CD4-positive, alpha-beta T cell treated with Interleukin-15 for 4 hours (primary cell): ENCODE measurements around the gene IGLL1.
"Not testable (repeated sequence)": the region's sequence is repeated elsewhere in the genome, so short reads cannot be mapped to it uniquely, and the experiment has no call there.

Experiments
- DNase-seq: peaks from one replicate; pipeline ENCODE4 v3.0.0-alpha.2; 2020; ENCODE audit warnings: low spot score

Gene IGLL1

DNA sequence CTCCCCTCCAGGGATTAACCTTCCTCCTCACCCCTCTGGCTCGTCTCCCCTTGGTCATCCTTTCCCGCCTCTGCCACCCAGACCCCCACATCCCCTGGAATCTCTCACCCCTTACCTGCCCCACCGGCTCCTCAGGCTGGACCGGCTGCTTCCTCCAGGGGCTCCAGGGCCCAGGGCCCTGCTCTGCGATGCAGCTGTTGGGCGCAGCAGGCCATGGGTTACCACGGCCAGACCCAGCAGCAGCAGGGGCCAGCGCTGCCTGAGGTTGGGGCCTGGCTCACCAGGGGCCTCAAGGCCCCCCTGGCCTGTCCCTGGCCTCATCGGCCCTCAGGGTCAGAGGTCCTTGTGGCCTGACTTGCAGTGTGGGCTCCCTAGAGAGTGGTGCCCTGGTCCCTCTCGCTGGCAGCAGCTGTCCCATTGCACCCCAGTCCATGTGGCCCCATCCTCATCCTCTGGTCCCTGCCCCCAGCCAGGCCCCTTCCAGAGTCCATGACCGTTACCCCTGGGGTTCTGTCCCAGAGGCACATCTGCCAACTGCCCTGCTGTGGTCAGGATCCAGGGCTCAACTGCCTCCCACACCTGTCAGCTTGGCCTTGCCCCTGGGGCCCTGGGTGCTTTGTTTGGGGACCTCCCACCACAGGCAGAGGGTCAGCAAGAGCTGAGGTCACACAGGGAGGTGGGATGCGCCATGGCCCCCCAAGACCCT, at the start of gene IGLL1:
Gene IGLL1 (minus strand): TSS at position 421 of the 706 bp plus-strand sequence. CDS start 100 bp downstream, at position 321.
- no peak for DNase-seq

DNA sequence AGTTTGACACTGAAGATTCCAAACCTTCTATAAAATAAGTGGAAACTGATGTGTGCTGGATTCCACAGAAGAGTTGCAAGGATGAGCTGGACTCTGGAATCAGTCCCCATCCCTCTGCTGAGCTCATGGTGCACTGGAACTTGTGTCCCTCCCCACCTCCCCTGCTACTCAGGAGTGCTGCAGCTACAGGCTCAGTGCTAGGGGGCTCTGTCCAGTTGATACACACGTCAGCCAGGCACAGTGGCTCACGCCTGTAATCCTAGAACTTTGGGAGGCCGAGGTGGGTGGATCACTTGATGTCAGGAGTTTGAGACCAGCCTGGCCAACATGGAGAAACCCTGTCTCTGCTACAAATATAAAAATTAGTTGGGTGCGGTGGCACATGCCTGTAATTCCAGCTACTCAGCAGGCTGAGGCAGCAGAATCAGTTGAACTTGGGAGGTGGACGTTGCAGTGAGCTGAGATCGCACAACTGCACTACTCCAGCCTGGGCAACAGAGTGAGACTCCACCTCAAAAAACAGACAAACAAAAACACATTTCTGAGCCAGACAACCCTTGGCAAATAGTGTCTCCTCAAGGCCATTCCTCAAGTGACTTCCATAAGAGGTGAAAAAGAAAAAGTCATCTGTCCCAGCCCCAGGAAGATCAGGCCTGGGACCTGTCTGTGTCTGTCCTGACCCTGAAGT, 48.1 kb upstream of the IGLL1 start:
- DNase-seq: not testable (repeated sequence)

DNA sequence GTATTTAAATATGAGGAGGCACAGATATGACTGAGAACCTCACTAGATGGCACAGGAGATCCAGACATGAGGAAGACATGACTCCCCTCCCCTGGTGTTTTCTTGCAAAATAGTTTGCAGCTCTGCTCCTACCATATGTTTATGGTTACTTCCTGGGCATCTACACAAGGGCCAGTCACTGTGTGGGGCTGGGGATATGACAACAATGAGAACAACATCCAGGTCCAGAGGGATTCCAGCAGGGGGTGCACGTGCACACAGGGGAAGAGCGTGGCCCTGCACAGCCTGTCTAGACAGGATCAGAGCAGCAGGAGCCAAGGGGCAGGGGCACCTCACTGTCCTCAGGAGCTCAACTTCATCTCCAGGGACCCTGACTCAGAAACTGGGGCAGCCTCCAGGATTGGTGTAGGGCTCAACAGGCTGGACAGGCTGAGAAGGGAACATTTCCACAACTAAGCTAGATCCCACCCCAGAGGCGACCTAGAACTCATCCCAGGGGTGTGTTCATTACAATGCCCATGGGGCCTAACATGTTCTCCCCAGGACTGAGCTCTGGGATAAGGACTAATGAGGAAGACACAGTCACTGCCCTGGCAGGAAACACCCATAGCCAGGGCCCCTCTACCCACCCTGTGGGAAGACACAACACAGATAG, 47.4 kb upstream of the IGLL1 start:
- peak; percentile 54 for DNase-seq

GRCh38 chr22:23626286-23626975, 46.3 kb upstream of the IGLL1 start:
- no peak for DNase-seq

DNA sequence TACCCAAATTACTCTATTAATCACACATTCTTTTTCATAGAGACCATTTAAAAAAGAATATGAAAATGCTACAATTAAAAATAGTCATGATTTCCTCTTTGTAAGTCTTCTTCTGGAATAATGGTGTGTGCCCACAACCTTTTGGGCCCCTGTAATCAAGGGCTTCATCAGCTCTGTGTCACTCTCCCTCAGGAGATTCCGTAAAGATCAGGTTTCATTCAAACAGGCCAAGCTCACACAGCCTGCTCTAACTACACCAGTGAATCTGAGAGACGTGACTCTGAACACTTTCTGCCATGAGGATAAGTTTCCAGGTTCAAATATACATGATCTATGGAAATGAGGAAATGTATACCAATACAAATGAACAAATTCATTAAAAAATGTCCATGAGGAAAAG, 42.5 kb upstream of the IGLL1 start:
- DNase-seq: no peak

DNA sequence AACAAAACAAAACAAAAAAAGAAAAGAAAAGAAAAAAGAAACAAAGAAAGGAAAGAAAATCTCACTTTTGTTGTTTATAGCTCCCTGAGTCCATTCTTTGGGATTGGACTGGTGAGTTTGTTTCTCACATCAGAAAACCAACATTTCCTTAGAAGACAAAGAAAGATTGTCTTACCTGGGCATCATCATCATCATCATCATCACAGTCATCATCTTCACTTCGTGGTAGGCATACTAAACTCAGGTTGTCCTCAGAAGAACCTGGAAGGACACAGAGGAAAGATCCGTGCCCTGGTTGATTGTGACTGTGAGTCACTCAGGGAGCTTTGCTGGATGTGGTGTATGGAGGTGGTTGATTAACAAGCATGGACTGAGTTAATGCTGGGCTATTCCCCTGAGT, 41.8 kb upstream of the IGLL1 start:
- DNase-seq: not testable (repeated sequence)

- no peak for DNase-seq
These were observed 41.1 kb upstream of the IGLL1 start for GRCh38 chr22:23621082-23621780.

GRCh38 chr22:23613193-23613972, 33.3 kb upstream of the IGLL1 start:
- no peak for DNase-seq

GRCh38 chr22:23609983-23610781, 30.1 kb upstream of the IGLL1 start:
- no peak for DNase-seq

GRCh38 chr22:23608583-23608982, 28.5 kb upstream of the IGLL1 start:
- DNase-seq: no peak

GRCh38 chr22:23606204-23607131, 26.4 kb upstream of the IGLL1 start:
- DNase-seq: no peak

DNA sequence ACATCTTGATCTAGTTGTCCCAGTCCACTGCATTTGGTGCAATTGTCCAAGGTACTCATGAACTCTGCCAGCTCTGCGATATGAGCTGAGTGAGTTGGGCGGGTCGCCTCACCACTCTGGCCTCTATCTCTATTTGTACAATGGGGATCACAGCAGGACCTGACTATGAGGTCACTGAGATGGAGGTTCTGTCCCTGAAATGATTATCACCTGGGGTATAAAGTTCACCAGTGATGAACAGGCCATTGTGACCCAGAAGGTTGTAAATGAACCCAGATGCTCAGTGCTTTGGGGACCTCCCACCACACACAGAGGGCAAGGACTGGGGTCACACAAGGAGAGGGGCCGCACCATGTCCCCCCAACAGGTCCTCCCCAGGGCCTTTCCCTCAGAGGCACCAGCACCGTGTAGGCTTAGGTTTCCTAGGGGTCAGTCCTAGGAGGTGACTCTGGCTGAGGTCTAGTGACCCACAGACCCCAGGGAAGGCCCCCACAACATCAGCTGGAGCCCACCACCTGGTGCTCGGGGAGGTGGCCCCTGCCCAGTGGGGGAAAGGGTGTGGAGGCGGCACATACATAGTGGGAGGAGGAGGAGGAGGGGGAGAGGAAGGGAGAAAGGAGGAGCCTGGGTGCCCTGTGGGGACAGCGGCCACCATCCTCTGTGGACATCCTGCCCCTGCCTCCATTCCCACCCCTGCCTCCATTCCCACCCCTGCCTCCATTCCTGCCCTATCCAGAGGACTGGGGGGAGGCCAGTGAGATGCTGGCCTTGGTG, 25.0 kb upstream of the IGLL1 start:
- DNase-seq: no peak

GRCh38 chr22:23603266-23603665, 23.2 kb upstream of the IGLL1 start:
- DNase-seq: no peak

GRCh38 chr22:23598805-23599518, 18.9 kb upstream of the IGLL1 start:
- no peak for DNase-seq

DNA sequence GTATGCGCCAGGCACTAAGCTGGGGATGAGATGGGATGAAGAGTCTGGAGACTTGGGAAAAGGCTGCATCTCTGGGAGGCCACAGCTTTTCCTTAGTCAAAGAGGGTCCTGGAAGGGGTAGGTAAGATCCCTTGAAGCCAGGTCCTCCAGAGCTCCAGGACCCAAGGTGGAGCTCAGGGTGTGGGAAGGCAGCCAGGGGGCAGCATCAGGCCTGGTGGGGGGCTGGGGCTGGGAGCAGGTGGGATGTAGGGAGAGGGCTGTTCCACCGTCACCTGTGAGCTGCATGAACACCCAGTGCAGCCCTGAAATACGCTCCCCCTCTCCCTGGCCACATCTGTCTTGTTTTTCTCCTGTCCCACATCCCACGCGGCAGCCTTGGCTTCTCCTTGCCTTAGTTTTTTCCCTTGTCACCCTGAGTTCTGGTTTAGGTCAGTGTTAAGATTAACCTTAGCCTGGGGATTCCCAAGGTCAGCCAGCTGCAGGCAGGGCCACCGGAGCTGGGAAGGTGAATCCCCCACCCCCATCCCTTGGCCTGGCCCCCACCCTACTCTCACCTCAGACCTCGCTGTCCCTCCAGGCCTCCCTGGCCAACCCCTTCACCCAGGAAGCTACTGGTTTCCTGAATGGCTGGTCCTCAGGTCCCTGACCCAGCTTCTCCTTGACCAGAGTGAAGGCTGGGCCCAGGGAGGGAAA, 17.6 kb upstream of the IGLL1 start:
- not testable (repeated sequence) for DNase-seq

DNA sequence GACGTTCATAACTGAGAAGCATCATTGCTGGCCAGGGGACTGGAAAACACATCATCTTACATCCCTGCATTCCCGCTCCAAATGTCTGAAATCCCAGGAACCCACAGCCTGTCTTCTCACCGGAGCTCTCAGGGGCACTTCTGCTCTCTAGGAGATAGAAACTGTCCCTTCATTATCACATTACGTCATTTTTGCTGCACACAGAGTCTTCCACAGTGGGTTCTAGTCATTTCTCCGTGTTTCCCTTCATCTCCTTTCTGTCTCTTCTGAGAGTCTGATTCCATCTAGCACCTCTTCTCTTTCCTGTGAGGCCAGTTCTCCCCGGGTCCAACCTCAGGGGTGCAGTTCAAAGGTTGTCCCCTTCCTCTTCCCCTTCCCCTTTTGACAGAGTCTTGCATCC, 15.8 kb upstream of the IGLL1 start:
- DNase-seq: not testable (repeated sequence)

GRCh38 chr22:23591846-23592245, 11.8 kb upstream of the IGLL1 start:
- no peak for DNase-seq
